ENCODE results near the gene RNF167. TPM values are rescaled to one million over a fixed set of nuclear protein-coding genes. Genes with fewer than 3 reads are reported as not detected.
A peak's percentile ranks its signal among the peaks of the same experiment; 100 is the strongest.

RNF167 gene
- total RNA-seq, 1 experiment from 2014 or later, result 105 TPM

- TF ChIP-seq JUND (IDR thresholded peaks at IDR 0.05) (peak; percentile 96), REST (IDR thresholded peaks at IDR 0.05; ENCODE audit: low read depth) (no peak), CEBPB (IDR thresholded peaks at IDR 0.05; ENCODE audit: low read depth) (no peak), ATF3 (IDR thresholded peaks at IDR 0.05) (no peak), FOSL1 (IDR thresholded peaks at IDR 0.05; ENCODE audit: low read depth) (peak; percentile 94), ZNF274 (IDR thresholded peaks at IDR 0.05; ENCODE audit: low read depth, low read length) (no peak), CBX3 (IDR thresholded peaks at IDR 0.05; ENCODE audit: low read depth) (no peak; the same call in 1 of the 2 replicates), MAX (IDR thresholded peaks at IDR 0.05) (peak; percentile 47; the same call in 1 of the 2 replicates), POLR2AphosphoS5 (IDR thresholded peaks at IDR 0.05; ENCODE audit: low read depth, low read length) (peak; percentile 63; the same call in 1 of the 2 replicates), SRF (IDR thresholded peaks at IDR 0.05; ENCODE audit: low read depth) (no peak), EZH2phosphoT487 (IDR thresholded peaks at IDR 0.05; ENCODE audit: borderline replicate concordance) (no peak)
Observed at GRCh38 chr17:4945176-4945943, 5.3 kb downstream of the RNF167 start (continued).
